PC-9 (cell line): Measurements from ENCODE around the gene SDCBP2. TPM values are rescaled to one million over a fixed set of nuclear protein-coding genes. Genes with fewer than 3 reads are reported as not detected.

ENCODE experiments used
- BruUV-seq: library from RNA; stranded (reverse); fragments of 400-500 nt; replicated peaks from 2 replicates; lab custom pipeline; 2021; lab: Mats Ljungman, UMichigan
- CTCF ChIA-PET: fragments of 300-600 bp; sonication (Branson Sonifier 250); formaldehyde crosslinking; loops from one replicate; lab custom pipeline; 2022; ENCODE audit warnings: antibody characterized with exemption; lab: Charles Lee
- POLR2A ChIA-PET: fragments of 300-600 bp; sonication (Branson Sonifier 250); formaldehyde crosslinking; loops from one replicate; lab custom pipeline; 2022; ENCODE audit warnings: antibody characterized with exemption; ENCODE audit not compliant: unreplicated experiment; lab: Charles Lee
- DNase-seq, 2 experiments: peaks; one replicate each; pipeline versions ENCODE4 v3.0.0 to v3.0.0-alpha.2; 2015 to 2022; ENCODE audit warnings: mixed read lengths in 1 of 2
- H2AFZ ChIP-seq: fragments of 200-600 bp; sonication (generic); 2 replicates; pipeline ENCODE4 v1.8.1; 2017; ENCODE audit warnings: antibody characterized with exemption
- H3F3A ChIP-seq: fragments of 200-600 bp; sonication (generic); 2 replicates; pipeline ENCODE4 v1.8.1; 2017; ENCODE audit warnings: antibody characterized with exemption, mild to moderate bottlenecking, low read depth; ENCODE audit not compliant: insufficient read depth
- H3K27ac ChIP-seq: fragments of 200-600 bp; sonication (generic); 2 replicates; pipeline ENCODE4 v1.6.1; 2016; ENCODE audit warnings: mixed run types
- H3K27me3 ChIP-seq: fragments of 200-600 bp; sonication (generic); 2 replicates; pipeline ENCODE4 v1.6.1; 2016; ENCODE audit warnings: low read depth, mixed run types; ENCODE audit not compliant: insufficient read depth
- H3K36me3 ChIP-seq: fragments of 200-600 bp; sonication (generic); 2 replicates; pipeline ENCODE4 v1.6.1; 2016; ENCODE audit warnings: low read depth, mixed run types
- H3K4me1 ChIP-seq: fragments of 200-600 bp; sonication (generic); replicated peaks from 2 replicates; pipeline ENCODE4 v1.6.1; 2016; ENCODE audit warnings: mixed run types; ENCODE audit not compliant: insufficient read depth
- H3K4me2 ChIP-seq: fragments of 200-600 bp; sonication (generic); 2 replicates; pipeline ENCODE4 v1.6.1; 2017; ENCODE audit warnings: mixed run types
- H3K4me3 ChIP-seq: fragments of 200-600 bp; sonication (generic); 2 replicates; pipeline ENCODE4 v1.6.1; 2016; ENCODE audit warnings: mixed run types
- H3K79me2 ChIP-seq: fragments of 200-600 bp; sonication (generic); 2 replicates; pipeline ENCODE4 v1.6.1; 2017; ENCODE audit warnings: low read depth, mixed run types
- H3K9me2 ChIP-seq: fragments of 200-600 bp; sonication (generic); 2 replicates; pipeline ENCODE4 v1.8.1; 2017; ENCODE audit warnings: mild to moderate bottlenecking; ENCODE audit not compliant: insufficient read depth
- H3K9me3 ChIP-seq: fragments of 200-600 bp; sonication (generic); 2 replicates; pipeline ENCODE4 v1.8.1; 2016; ENCODE audit warnings: low read depth; ENCODE audit not compliant: insufficient read depth
- H4K20me1 ChIP-seq: fragments of 200-600 bp; sonication (generic); 2 replicates; pipeline ENCODE4 v1.8.1; 2017; ENCODE audit not compliant: insufficient read depth
- EZH2 ChIP-seq: fragments of 200-600 bp; sonication (generic); IDR thresholded peaks from 2 replicates; pipeline ENCODE4 v1.8.0; 2017; ENCODE audit warnings: antibody characterized with exemption, low read depth
- intact Hi-C: fragments of 100-400 bp; cut with micrococcal nuclease; formaldehyde crosslinking; loops from one replicate; pipeline ENCODE4 v1.10.0; 2022; ENCODE audit not compliant: unreplicated experiment
- total RNA-seq: library from RNA; stranded (reverse); gene quantifications from 2 replicates; pipeline ENCODE4 v1.2.3, GENCODE V29; 2021
- TF ChIP-seq, protein P1 (sequence below): fragments of 200-600 bp; sonication (generic); conservative IDR thresholded peaks from 2 replicates; pipeline ENCODE4 v1.6.1; 2017; ENCODE audit warnings: mixed run types, antibody characterized with exemption, mild to moderate bottlenecking, moderate library complexity

The SDCBP2 gene
- total RNA-seq, 1 experiment from 2014 or later, result 14.8 TPM

DNA sequence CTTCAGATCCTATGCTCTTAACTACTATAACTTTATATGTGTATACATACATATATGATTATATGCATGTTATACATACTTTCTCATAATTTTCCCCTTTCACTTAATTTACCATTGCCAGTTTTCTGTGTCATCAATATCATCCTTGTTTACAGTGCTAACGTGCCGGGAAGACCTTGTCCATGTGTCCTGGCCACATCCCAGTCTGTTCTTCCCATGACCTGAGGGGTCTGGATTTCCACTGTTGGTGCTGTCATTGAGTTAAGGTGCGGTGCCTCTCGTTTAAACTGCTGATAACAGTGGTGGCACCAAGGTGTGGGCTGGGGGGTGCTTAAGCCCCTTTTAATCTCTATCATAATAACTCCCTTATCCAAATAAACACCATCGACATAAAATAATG is 8.5 kb upstream of the SDCBP2 start:
- ChIA-PET POLR2A (no interaction called here), CTCF (no interaction called here)
- H2AFZ ChIP-seq, result no peak overlapping the region
- 0 out of 2 replicates have a peak, but pooled peaks cover 13% of the 10 kb centered on the region for H3K36me3 ChIP-seq
- no peaks in the 10 kb centered on the region for H3K9me3 ChIP-seq
- no peak for TF ChIP-seq EZH2
- TF ChIP-seq, protein P1, sequence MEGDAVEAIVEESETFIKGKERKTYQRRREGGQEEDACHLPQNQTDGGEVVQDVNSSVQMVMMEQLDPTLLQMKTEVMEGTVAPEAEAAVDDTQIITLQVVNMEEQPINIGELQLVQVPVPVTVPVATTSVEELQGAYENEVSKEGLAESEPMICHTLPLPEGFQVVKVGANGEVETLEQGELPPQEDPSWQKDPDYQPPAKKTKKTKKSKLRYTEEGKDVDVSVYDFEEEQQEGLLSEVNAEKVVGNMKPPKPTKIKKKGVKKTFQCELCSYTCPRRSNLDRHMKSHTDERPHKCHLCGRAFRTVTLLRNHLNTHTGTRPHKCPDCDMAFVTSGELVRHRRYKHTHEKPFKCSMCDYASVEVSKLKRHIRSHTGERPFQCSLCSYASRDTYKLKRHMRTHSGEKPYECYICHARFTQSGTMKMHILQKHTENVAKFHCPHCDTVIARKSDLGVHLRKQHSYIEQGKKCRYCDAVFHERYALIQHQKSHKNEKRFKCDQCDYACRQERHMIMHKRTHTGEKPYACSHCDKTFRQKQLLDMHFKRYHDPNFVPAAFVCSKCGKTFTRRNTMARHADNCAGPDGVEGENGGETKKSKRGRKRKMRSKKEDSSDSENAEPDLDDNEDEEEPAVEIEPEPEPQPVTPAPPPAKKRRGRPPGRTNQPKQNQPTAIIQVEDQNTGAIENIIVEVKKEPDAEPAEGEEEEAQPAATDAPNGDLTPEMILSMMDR, result no peak
- peaks cover 6% of the 10 kb centered on the region for H3K79me2 ChIP-seq
- BruUV-seq, result no TSS peak
- H3F3A ChIP-seq, result no peaks in the 10 kb centered on the region; the same call in 1 of the 2 replicates
- no peak for DNase-seq
- no peak overlapping the region for H3K27ac ChIP-seq
- H3K27me3 ChIP-seq, result no peaks in the 10 kb centered on the region
- H4K20me1 ChIP-seq, result peaks cover 6% of the 10 kb centered on the region; the same call in 1 of the 2 replicates
- H3K9me2 ChIP-seq, result no peaks in the 10 kb centered on the region
- H3K4me1 ChIP-seq, result no peaks in the 10 kb centered on the region
- H3K4me3 ChIP-seq, result no peak overlapping the region
- H3K4me2 ChIP-seq, result no peak overlapping the region
- intact Hi-C loops, result no loop called here

DNA sequence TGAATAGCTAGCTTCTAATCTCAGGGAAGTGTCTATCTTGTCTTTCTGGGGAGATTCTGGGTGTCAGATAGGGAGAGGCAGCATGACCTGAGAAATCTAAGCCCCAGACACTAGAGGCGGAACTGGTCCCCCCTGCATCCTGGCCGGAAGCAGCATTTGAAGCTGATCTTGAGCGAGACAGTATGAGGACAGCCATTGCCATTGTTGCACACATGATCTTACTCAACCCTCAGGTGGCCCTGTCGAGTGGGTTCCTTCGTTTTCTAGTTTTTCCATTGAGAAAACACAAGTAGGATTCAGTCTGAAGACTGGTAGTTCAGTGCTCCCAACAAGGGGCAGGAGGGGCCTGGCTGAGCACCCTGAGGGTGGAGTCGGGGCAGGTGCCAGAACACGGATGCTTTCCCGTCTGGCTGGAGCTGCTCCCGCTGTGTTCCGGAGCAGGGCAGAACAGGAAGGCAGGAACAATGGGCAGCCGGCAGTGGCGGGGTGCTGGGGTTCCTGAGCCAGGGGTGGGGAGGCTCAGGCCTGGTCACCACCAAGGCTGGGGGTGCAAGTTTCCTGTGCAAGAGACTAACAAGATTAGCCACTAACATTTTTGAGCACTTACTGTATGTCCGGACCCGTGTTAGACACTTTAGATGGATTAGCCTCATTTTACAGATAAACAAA is 7.9 kb upstream of the SDCBP2 start:
- Histone ChIP-seq H2AFZ (no peak overlapping the region), H3K27ac (no peak overlapping the region), H4K20me1 (peaks cover 6% of the 10 kb centered on the region; the same call in 1 of the 2 replicates), H3K9me3 (no peaks in the 10 kb centered on the region), H3F3A (no peaks in the 10 kb centered on the region; the same call in 1 of the 2 replicates), H3K27me3 (no peaks in the 10 kb centered on the region), H3K36me3 (0 out of 2 replicates have a peak, but pooled peaks cover 13% of the 10 kb centered on the region), H3K4me2 (no peak overlapping the region), H3K4me1 (no peaks in the 10 kb centered on the region), H3K79me2 (peaks cover 8% of the 10 kb centered on the region), H3K4me3 (no peak overlapping the region), H3K9me2 (no peaks in the 10 kb centered on the region)
- TF ChIP-seq, protein P1, result no peak
- no peak for TF ChIP-seq EZH2
- ChIA-PET CTCF (no interaction called here), POLR2A (interaction anchor here (0.5 kb wide), 1 partner anchor 169 kb away, joined by 8 read pairs; no protein-coding TSS in a partner anchor)
- BruUV-seq, result no TSS peak
- intact Hi-C loops, result no loop called here
- DNase-seq, result no peak

DNA sequence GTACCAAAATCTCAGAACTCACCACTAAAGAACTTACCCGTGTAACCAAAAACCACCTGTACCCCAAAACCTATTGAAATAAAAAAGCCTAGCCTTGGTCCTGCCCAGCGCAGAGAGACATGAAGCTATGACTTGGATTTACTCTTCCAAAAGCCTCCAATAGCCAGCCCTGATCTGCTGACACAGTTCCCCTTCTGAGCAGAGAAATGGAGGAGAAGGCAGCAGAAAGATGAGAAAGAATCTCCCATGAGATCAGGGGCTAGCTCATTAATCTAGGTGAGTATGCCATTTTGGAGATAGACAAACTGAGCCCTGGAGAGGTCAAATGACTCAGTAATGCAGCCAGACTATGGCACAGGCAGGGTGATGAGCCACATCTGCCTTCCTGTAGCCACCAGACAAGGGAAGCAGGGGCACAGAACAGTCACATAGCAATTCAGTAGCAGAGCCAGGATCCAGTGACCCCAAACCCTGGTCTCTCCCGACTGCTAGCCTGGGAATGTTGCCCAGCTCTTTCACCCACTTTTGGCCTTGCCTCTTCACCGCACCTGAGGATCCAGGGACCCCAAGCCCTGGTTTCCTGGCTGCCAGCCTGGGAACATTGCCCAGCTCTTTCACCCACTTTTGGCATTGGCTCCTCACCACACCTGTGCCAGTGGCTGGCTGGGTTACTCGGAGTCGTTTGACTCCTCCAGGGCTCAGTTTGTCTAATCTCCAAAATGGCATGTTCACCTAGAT is 7.2 kb upstream of the SDCBP2 start:
- H3K4me2 ChIP-seq, result no peak overlapping the region
- H3K4me3 ChIP-seq, result no peak overlapping the region
- ChIA-PET POLR2A (interaction anchor here (0.5 kb wide), 1 partner anchor 169 kb away, joined by 8 read pairs; no protein-coding TSS in a partner anchor), CTCF (no interaction called here)
- no peaks in the 10 kb centered on the region for H3K9me3 ChIP-seq
- H3K27me3 ChIP-seq, result no peaks in the 10 kb centered on the region
- H3K36me3 ChIP-seq, result peaks cover 20% of the 10 kb centered on the region; the same call in 1 of the 2 replicates
- no TSS peak for BruUV-seq
- peaks cover 6% of the 10 kb centered on the region; the same call in 1 of the 2 replicates for H4K20me1 ChIP-seq
- no peak for TF ChIP-seq EZH2
- TF ChIP-seq, protein P1, result no peak
- peaks cover 15% of the 10 kb centered on the region for H3K79me2 ChIP-seq
- DNase-seq, result no peak
- H3K27ac ChIP-seq, result no peak overlapping the region
- H3K9me2 ChIP-seq, result no peaks in the 10 kb centered on the region
- H2AFZ ChIP-seq, result no peak overlapping the region
- intact Hi-C loops, result no loop called here
- no peaks in the 10 kb centered on the region for H3K4me1 ChIP-seq
- H3F3A ChIP-seq, result no peaks in the 10 kb centered on the region; the same call in 1 of the 2 replicates
